Posterior vena cava (tissue), 2 donors: ENCODE data around the gene SCN2A. TPM values are rescaled to one million over a fixed set of nuclear protein-coding genes. Genes with fewer than 3 reads are reported as not detected.
"Not testable (repeated sequence)": the region's sequence is repeated elsewhere in the genome, so short reads cannot be mapped to it uniquely, and the experiment has no call there.

Experiments
- DNase-seq: peaks from one replicate; pipeline ENCODE4 v3.0.0-alpha.2; 2020; ENCODE audit warnings: low spot score
- intact Hi-C, 2 donors: fragments of 100-400 bp; cut with DNase I; formaldehyde crosslinking; loops; one replicate each; pipeline versions ENCODE4 v1.14.1 to v1.14.2; 2022 to 2023
- total RNA-seq, 2 donors: library from RNA; stranded (reverse); fragmentation: NEBNext Ultra II Directional; extraction: Animal tissue kit (Norgen Biotek cat#: 25700); gene quantifications; one replicate each; pipeline ENCODE4 v1.2.1, GENCODE V29; 2021
- donor health status: DM: yes; HTN: yes; CAD: no.
- donor health status: DM: yes; HTN: yes; CAD: no.

The SCN2A gene
- total RNA-seq, 2 donors from 2014 or later, result 0.62 to 1.4 TPM

DNA sequence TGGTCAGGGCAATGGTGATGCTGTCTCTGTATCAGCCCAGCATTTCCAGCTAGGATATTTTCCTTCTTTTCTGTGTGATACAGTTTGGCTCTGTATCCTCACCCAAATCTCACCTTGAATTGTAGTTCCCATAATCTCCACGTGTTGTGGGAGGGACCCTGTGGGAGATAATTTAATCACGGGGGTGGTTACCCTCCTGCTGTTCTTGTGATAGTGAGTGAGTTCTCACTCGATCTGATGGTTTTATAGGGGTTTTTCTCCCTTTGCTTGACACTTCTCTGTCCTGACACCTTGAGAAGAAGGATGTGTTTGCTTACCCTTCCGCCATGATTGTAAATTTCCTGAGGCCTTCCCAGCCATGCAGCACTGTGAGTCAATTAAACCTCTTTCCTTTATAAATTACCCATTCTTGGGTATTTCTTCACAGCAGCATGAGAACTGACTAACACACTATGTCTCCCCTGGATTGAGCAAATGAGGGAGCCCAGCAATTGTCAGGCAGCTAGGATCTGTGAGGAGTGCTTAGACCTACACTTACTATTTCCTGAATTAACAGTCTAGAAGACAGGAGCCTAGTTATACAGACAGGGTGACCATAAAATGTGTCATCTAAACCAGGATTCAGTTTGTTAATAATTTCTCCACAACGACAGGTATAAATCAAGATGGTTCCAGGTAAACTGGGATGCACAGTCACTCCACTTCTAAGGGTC is 6.0 kb downstream of the SCN2A start:
- intact Hi-C loops, result no loop called here
- no peak for DNase-seq

DNA sequence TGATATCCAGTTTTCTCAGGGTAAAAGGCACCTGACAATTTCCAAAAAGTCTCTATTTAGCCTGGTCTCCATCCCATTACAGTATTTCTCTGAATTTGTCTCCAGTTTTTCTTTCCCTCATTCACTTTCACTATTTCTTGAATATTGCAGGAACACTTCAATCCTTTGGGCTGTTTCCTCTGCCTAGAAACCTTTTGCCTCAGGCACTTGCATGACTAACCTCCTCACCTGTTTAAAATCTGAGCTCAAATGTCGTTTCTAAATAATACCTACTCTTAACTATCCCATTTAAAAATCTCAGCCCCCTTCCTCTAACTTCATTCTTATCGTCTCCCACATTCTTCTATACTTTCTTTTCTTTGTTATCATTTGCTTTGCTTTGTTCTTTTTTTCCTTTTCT is 9.0 kb downstream of the SCN2A start:
- no peak for DNase-seq
- intact Hi-C loops, result no loop called here

DNA sequence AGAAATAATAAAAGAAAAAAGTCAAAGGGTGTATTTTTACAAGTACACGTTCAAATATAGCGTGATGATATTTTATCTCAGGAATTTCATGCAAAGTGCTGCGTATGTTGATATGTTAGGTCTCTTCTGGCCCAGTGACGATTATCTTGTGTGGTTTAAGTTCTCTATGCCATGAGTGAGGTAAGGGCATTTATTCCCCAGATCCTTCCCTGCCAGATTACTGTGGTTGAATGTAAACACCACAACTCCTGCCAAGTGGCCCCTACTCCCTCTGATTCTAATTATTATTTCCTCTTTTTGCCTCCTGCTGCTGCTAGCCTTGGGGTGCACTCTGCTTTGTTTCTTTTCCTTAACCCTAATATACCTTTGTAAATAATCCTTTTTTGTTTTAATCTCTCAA is 12.2 kb downstream of the SCN2A start:
- DNase-seq, result no peak
- intact Hi-C loops, result no loop called here

DNA sequence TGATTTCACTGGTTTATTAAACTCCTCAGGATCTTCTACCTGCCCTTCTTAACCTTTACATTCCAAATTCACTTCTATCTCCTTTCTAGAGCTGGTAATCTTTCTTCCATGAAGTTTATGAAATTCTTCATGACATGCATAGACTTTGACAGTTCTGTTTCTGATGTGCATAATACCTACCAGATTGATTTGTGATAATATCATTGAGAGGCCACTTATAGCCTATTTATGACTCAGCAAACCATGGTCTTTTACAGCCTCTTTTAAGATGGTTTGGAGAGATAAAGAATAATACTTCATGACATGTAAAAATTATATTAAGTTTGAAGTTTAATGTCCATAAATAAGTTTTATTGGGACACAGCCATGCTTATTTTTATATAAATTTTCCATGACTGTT is 14.0 kb downstream of the SCN2A start:
- no peak for DNase-seq
- intact Hi-C loops, result no loop called here

DNA sequence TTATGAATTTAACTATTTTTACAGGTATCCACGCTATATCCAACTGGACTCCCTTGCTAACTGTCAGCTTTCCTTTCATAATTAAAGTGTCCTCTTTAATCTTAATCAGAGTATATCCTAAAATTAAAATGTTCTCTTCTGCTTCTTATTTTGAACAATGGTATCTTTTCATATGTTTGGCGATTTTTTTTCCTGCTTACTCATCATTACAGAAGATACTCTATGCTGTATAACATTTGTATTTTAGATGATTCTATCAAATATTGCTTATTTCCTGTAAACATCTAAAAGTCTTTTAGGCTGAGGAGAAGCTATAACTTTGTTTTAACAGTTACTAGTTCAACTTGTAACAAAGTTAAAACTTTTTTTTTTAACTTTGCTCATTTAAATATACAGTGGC is 17.4 kb downstream of the SCN2A start:
- intact Hi-C loops, result no loop called here
- no peak for DNase-seq

DNA sequence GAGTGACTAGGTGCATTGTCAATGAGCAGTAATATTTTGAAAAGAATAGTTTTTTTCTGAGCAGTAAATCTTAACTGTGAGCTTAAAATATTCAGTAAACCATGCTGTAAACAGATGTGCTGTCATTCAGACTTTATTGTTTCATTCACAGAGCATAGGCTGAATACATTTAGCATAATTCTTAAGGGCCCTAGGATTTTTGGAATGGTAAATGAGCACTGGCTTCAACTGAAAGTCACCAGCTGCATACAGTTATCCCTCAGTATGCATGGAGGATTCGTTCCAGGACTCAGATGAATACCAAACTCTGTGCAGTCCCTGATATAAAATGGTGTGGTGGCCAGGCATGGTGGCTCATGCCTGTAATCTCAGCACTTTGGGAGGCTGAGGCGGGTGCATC is 21.1 kb downstream of the SCN2A start:
- intact Hi-C loops, DNase-seq: not testable (repeated sequence)

DNA sequence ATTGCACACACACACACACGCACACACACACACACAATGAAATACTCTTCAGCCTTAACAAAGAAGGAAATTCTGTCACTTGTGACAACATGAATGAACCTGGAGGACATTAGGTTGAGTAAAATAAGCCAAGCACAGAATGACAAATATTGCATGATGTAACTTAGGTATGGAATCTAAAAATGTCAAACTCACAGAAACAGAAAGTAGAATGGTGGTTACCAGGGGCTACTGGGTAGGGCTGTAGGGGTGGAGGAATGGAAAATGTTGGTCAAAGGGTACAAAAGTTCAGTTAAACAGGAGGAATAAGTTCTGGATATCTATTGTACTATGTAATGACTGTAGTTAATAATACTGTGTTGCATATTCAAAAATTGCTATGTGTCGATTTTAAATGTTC is 29.5 kb downstream of the SCN2A start:
- no peak for DNase-seq
- intact Hi-C loops, result no loop called here

DNA sequence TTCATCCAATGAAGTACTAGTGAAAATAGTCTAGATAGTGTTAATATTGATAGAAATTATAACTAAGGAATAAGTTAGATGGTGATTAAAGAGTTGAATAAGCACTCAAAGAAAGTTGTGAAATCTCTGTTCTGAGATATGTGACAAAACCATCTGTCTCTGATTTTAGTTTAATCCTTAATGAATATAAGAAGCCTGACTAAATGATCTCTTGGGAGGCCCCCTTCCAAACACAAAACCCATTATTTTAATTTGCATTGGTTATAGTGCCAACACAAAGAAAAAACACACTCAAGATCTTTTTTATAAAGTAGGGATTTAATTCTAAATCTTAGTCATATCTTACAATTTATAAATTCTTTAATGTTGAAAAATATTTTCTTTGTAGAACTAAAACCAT is 34.0 kb downstream of the SCN2A start:
- no peak for DNase-seq
- intact Hi-C loops, result no loop called here

DNA sequence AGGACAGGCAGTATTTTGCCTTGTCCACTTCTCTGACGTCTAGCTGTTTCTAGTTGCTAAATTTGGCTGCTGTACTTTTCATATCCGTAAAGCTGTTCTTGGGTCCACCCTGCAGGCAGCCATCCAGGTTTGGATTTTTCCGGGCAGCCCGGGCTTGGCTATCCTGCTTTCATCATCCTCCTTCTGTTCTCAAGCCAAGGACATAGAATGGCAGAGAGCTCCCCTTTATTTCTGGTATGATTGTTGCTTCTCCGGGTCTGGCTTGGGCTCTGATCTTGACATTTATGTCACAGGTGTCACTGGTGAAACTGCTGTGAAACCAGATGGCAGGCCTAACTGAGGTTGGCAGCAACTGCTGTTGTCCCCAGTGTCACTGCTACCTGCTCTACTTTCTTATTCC is 35.5 kb downstream of the SCN2A start:
- peak; percentile 95 for DNase-seq

DNA sequence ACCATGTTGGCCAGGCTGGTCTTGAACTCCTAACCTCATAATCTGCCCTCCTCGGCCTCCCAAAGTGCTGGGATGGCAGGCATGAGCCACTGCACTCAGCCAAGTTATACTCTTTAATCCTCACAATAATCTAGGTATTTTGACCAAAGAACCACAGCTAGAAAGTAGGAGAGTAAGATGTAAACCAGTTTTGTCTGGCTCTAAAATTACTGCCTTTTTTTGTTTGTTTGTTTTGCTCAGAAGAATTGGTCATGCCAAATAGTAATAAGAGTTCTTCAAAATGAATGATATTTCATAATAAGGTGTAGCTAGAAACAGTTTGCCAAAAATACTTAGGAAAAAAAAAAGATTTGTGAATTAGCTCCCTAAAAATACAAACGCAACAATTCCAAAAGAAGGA is 36.7 kb downstream of the SCN2A start:
- no peak for DNase-seq
- intact Hi-C loops, result no loop called here

More for the DNA sequence above, 35.5 kb downstream of the SCN2A start:
- intact Hi-C loops, result no loop called here

DNA sequence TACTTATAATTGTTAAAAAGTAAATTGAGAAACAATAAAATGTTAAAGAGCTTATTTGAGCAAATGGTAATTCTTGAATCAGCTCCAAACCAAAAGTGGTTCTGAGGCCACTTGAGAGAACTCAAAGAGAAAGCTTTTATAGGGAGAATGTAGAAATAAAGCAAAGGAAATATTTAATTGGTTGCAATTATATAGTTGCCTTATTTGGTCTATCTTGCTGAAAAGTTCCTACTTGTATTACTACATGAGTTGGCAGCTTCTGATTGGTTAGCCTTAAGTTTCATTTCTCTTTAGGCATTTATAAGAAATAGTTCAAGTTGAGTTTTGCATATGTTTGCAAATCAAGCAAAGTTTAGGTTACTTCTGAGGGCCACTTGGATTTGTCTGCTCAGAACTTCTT is 38.1 kb downstream of the SCN2A start:
- no peak for DNase-seq
- intact Hi-C loops, result no loop called here

DNA sequence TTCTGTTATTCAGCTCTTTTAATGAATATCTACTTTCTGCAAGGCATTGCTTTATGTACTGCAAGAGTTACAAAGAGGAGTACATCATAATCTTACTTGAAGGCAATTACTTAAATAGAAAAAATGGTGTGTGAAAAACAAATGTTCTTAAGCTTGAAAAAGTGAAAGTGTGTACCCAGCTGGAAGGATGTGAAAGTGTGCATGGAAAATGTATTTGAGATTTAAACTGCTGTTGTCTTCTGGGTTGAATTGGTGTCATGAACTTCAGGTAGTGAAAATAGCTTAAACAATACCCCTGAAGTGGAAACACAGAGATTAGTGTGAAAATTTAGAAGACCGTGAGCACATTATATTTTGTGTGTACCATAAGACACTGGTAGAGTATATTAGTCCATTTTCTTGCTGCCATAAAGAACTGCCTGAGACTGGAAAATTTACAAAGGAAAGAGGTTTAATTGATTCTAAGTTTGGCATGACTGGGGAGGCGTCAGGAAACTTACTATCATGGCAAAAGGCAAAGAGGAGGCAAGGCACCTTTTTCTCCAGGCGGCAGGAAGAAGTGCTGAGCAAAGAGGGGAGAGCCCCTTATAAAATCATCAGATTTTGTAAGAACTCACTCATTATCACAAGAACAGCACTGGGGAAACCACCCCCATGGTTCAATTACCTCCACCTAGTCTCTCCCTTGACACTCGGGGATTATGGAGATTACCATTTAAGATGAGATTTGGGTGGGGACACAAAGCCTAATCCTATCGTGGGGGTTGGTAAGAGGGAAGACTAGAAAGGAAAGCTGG is 38.8 kb downstream of the SCN2A start:
- no peak for DNase-seq
- intact Hi-C loops, result no loop called here

DNA sequence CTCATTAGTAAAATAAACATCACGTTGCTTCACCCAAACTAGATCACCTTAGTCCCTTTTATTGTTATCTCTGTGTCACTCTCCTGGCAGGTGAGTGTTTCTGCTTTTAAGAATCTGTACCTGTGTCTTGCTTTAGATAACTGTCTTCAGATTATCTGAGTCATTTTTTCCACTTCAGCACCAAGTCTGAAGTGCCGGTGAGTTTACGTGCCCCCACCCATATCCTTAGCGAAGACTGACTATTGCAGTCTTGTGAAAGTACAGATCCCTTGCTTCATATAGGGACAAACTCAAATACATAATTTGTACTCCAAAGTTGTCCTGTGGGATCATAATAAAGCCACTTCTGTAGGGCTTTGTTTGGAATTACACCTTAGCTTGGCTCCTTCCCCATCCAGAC is 41.1 kb downstream of the SCN2A start:
- intact Hi-C loops, result loop anchor here in 1 of 2 donors (10.0 kb wide), 1 partner anchor 266 kb away; no protein-coding TSS in a partner anchor
- no peak for DNase-seq

DNA sequence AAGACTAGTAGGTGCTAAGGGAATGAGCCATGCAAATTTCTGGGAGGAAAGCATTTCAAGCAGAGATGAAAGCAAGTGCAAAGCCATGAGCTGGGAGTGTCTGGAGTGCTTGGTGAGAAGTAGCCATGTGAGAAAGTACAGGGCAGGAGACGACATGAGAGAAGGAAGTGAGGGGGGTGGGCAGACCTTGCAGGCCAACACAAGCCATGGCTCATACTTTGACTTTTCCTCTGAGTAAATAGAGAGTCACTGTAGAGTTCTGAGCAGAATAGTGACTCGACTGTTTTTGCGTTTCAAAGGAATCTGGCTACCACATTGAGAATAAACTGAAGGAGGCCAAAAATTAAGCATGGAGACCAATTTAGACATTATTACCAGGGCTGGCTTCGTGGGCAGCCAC is 42.2 kb downstream of the SCN2A start:
- DNase-seq, result no peak
- intact Hi-C loops, result loop anchor here in 1 of 2 donors (10.0 kb wide), 1 partner anchor 267 kb away; no protein-coding TSS in a partner anchor

DNA sequence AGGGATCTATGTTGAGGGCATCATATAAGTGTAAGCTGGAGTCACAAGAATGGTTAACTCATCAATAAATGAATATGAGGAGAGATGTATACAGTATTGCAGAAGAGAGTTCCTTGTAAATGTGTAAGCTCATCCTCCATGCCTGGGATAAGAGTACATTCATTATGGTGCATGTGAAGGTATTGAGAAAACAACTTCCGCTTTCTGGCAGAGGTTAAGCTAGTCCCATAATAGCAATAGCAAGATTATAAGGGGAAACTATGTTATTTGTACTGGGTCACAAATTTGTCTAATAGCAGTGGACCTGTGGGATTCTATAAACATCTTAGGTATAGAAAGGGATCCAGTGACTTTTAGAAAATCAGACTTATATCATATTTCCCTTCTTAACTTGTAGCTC is 44.1 kb downstream of the SCN2A start:
- intact Hi-C loops, result loop anchor here in 1 of 2 donors (10.0 kb wide), 1 partner anchor 269 kb away; no protein-coding TSS in a partner anchor
- DNase-seq, result no peak

DNA sequence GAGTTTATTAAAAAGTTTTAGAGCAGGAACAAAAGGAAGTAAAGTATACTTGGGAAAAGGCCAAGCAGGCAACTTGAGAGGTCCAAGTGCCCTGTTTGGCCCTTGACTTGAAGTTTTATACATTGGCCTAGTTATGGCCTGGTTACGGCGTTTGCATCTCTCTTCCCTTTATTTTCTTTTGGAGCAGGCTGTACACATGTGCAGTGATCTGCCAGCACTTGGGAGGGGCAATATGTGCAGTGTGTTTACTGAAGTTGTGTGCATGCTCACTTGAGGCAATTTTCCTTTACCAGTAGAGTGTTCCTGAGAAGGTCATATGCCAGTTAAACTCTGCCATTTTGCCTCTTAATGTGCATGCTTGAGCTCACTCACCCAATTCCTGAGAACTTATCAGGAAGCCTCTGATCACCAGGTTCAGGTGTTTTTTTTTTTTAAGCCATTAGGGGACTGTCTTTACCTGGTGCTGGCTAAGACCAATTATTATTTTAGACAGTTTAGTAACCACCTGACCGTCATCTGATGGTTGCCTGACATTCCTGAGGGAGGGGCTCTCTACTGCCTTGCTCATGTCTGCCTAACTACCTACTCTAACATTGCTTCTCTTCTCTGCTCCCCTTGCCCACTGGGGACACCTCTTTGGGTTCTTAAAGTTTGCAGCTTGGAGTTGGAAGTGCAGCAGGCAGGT is 48.0 kb downstream of the SCN2A start:
- intact Hi-C loops, result loop anchor here in 1 of 2 donors (10.0 kb wide), 1 partner anchor 272 kb away; no protein-coding TSS in a partner anchor
- DNase-seq, result no peak

DNA sequence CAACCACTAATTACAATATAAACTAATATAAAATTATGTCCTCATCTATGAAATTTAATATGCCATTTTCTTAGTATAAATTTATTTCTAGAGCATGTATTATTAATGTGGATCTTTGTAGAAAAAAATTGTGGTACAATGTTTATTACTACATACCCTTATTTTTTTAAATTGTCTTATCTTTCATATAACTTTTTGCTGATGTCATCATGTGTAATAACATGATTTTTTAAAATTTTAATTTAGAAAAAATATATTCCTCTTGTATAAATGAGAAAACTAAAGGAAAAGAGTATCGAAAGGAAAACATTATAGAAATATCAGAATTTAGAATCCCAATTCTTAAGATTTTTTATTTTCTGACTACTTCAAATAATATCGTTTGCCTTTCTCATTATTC is 49.9 kb downstream of the SCN2A start:
- DNase-seq, result no peak
- intact Hi-C loops, result loop anchor here in 1 of 2 donors (10.0 kb wide), 1 partner anchor 274 kb away; no protein-coding TSS in a partner anchor

DNA sequence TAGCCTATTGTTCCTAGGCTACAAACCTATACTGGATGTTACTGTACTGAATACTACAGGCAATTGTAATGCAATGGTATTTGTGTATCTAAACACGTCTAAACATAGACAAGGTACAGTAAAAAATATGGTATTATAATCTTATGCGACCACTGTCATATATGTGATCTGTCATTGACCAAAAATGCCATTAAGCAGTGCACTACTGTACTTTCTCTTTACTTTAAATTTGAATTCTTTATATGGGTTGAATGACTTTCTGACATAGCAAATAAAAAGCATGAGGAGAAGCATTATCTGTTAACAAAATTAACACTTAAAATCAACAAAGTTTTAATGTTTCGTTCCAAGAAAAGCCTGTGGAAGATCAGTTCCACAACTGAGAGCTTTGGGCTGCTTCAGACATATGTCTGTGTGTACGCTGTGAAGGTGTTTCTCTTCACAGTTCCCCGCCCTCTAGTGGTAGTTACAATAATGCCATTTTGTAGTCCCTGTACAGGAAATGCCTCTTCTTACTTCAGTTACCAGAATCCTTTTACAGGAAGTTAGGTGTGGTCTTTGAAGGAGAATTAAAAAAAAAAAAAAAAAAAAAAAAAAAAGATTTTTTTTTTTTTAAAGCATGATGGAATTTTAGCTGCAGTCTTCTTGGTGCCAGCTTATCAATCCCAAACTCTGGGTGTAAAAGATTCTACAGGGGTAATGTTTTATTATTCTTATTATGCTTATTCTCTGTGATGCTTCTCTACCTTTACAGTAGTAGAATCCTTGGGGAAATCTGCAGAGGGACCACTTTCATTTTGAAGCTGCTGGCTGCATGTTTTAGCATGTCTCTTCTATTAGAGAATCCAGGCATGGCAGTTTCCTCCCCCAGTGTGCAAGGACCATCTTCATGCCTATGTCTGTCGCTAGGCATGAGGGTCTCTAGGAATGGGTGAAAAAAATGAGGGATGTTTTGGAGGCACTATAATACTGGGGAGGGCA is 54.5 kb downstream of the SCN2A start:
- DNase-seq, result no peak
- intact Hi-C loops, result no loop called here

DNA sequence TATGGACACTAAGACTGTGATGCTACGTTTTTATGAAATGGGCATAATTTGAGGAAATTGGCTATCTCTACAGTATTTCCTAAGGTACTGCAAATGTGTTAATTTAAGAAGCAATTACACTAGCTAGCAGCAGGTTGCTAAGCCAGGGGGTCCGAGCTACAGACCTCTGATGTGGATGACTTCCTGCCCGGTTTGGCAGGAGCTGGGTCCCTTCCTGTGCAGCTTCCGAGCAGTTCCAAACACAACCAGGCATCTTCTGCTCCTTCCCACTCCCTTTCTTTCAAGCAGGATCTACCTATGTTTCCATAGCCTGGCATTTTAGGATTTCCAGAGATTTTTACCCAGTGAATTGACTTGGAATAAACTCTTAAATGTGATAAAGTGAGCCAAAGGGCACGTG is 55.7 kb downstream of the SCN2A start:
- intact Hi-C loops, result no loop called here
- DNase-seq, result no peak
